H9 (cell line): ENCODE data around the gene CARD11. TPM values are rescaled to one million over a fixed set of nuclear protein-coding genes. Genes with fewer than 3 reads are reported as not detected.

Experiments used
- DNase-seq: peaks from one replicate; pipeline ENCODE4 v3.0.0-alpha.2; 2017
- H2AFZ ChIP-seq: one replicate; pipeline ENCODE4 v1.6.1; 2013; ENCODE audit warnings: mild to moderate bottlenecking, low read length, control low read depth, moderate library complexity
- H2AK5ac ChIP-seq: 2 replicates; pipeline ENCODE4 v1.6.1; 2013; ENCODE audit warnings: low read length, control low read depth, mixed read lengths; ENCODE audit not compliant: insufficient read length
- H2BK120ac ChIP-seq: one replicate; pipeline ENCODE4 v1.6.1; 2013; ENCODE audit warnings: low read depth, mild to moderate bottlenecking, low read length, control low read depth, inconsistent platforms; ENCODE audit not compliant: poor library complexity, severe bottlenecking
- H2BK12ac ChIP-seq: 2 replicates; pipeline ENCODE4 v1.6.1; 2013; ENCODE audit warnings: low read length, control low read depth, mixed read lengths, low read depth; ENCODE audit not compliant: insufficient read length
- H2BK15ac ChIP-seq: 2 replicates; pipeline ENCODE4 v1.6.1; 2013; ENCODE audit warnings: low read depth, low read length, control low read depth
- H2BK20ac ChIP-seq: one replicate; pipeline ENCODE4 v1.6.1; 2013; ENCODE audit warnings: low read depth, mild to moderate bottlenecking, low read length, control low read depth, inconsistent platforms; ENCODE audit not compliant: poor library complexity, severe bottlenecking
- H2BK5ac ChIP-seq: 2 replicates; pipeline ENCODE4 v1.6.1; 2013; ENCODE audit warnings: low read length, control low read depth, mixed read lengths; ENCODE audit not compliant: insufficient read length
- H3K14ac ChIP-seq: 2 replicates; pipeline ENCODE4 v1.6.1; 2013; ENCODE audit warnings: low read length, control low read depth; ENCODE audit not compliant: insufficient read depth
- H3K18ac ChIP-seq: 2 replicates; pipeline ENCODE4 v1.6.1; 2013; ENCODE audit warnings: low read depth, mild to moderate bottlenecking, mixed read lengths, low read length, control low read depth; ENCODE audit not compliant: insufficient read length
- H3K23ac ChIP-seq: 2 replicates; pipeline ENCODE4 v1.6.1; 2013; ENCODE audit warnings: low read length, control low read depth, mixed read lengths, low read depth; ENCODE audit not compliant: insufficient read length
- H3K23me2 ChIP-seq: 2 replicates; pipeline ENCODE4 v1.6.1; 2013; ENCODE audit warnings: low read depth, mild to moderate bottlenecking, mixed read lengths, low read length, control low read depth; ENCODE audit not compliant: insufficient read length, poor library complexity, severe bottlenecking
- H3K27ac ChIP-seq: 2 replicates; pipeline ENCODE4 v1.5.1; 2013; ENCODE audit warnings: low read length, control low read depth, mixed read lengths, low read depth; ENCODE audit not compliant: insufficient read length
- H3K27me3 ChIP-seq: 2 replicates; pipeline ENCODE4 v1.6.1; 2013; ENCODE audit warnings: low read length, control low read depth, inconsistent platforms; ENCODE audit not compliant: insufficient read depth
- H3K4ac ChIP-seq: 2 replicates; pipeline ENCODE4 v1.6.1; 2013; ENCODE audit warnings: low read depth, mild to moderate bottlenecking, control low read depth, inconsistent platforms, low read length, moderate library complexity
- H3K4me1 ChIP-seq: 2 replicates; pipeline ENCODE4 v1.6.1; 2013; ENCODE audit warnings: low read length, control low read depth, inconsistent platforms; ENCODE audit not compliant: insufficient read depth
- H3K4me2 ChIP-seq: 2 replicates; pipeline ENCODE4 v1.6.1; 2013; ENCODE audit warnings: low read length, control low read depth, mixed read lengths; ENCODE audit not compliant: insufficient read length, insufficient read depth
- H3K56ac ChIP-seq: 2 replicates; pipeline ENCODE4 v1.6.1; 2013; ENCODE audit warnings: low read depth, mild to moderate bottlenecking, mixed read lengths, low read length, control low read depth; ENCODE audit not compliant: insufficient read length
- H3K79me1 ChIP-seq: 2 replicates; pipeline ENCODE4 v1.6.1; 2013; ENCODE audit warnings: low read depth, mild to moderate bottlenecking, moderate library complexity, low read length, control low read depth, inconsistent platforms; ENCODE audit not compliant: insufficient read depth, poor library complexity, severe bottlenecking
- H3K79me2 ChIP-seq: 2 replicates; pipeline ENCODE4 v1.6.1; 2013; ENCODE audit warnings: low read length, control low read depth, inconsistent platforms; ENCODE audit not compliant: insufficient read depth
- H3K9ac ChIP-seq: 2 replicates; pipeline ENCODE4 v1.6.1; 2013; ENCODE audit warnings: low read length, control low read depth, mixed read lengths; ENCODE audit not compliant: insufficient read length; ENCODE audit errors: extremely low read depth
- H3K9me3 ChIP-seq: one replicate; pipeline ENCODE4 v1.6.1; 2013; ENCODE audit warnings: low read depth, low read length, inconsistent platforms; ENCODE audit not compliant: control insufficient read depth
- H3T11ph ChIP-seq: one replicate; pipeline ENCODE4 v1.6.1; 2013; ENCODE audit warnings: mild to moderate bottlenecking, low read length, control low read depth, inconsistent platforms
- H4K20me1 ChIP-seq: one replicate; pipeline ENCODE4 v1.6.1; 2013; ENCODE audit not compliant: control insufficient read depth, insufficient read length, insufficient read depth
- H4K5ac ChIP-seq: 2 replicates; pipeline ENCODE4 v1.6.1; 2013; ENCODE audit warnings: low read depth, mild to moderate bottlenecking, mixed read lengths, low read length, control low read depth; ENCODE audit not compliant: insufficient read length
- H4K8ac ChIP-seq: replicated peaks from 2 replicates; pipeline ENCODE4 v1.6.1; 2013; ENCODE audit warnings: low read length, control low read depth, mixed read lengths, low read depth; ENCODE audit not compliant: insufficient read length
- H4K91ac ChIP-seq: 2 replicates; pipeline ENCODE4 v1.6.1; 2013; ENCODE audit warnings: low read depth, mild to moderate bottlenecking, moderate library complexity, mixed read lengths, low read length, control low read depth; ENCODE audit not compliant: insufficient read length
- H3K27ac Mint-ChIP-seq, 3 experiments: 2 replicates in 2 of 3; 3 replicates in 1 of 3; pipeline ENCODE4 v1.8.0; 2020 to 2021; ENCODE audit warnings: mixed read lengths in 3 of 3, mild to moderate bottlenecking in 1 of 3, moderate library complexity in 1 of 3
- H3K27me3 Mint-ChIP-seq: 2 replicates; pipeline ENCODE4 v1.8.0; 2021; ENCODE audit warnings: low read depth, mild to moderate bottlenecking, moderate library complexity, mixed read lengths
- H3K36me3 Mint-ChIP-seq, 3 experiments: 2 replicates in 2 of 3; 3 replicates in 1 of 3; pipeline ENCODE4 v1.8.0; 2020 to 2021; ENCODE audit warnings: low read depth in 3 of 3, mixed read lengths in 3 of 3; ENCODE audit not compliant: insufficient read depth in 1 of 3
- H3K4me1 Mint-ChIP-seq, 2 experiments: 2 replicates each; pipeline ENCODE4 v1.8.0; 2020; ENCODE audit warnings: mixed read lengths in 2 of 2
- H3K4me3 Mint-ChIP-seq, 2 experiments: 2 replicates in 1 of 2; 3 replicates in 1 of 2; pipeline ENCODE4 v1.8.0; 2020 to 2021; ENCODE audit warnings: mild to moderate bottlenecking in 2 of 2, mixed read lengths in 2 of 2, moderate library complexity in 1 of 2
- H3K9me3 Mint-ChIP-seq, 2 experiments: 2 replicates in 1 of 2; 3 replicates in 1 of 2; pipeline ENCODE4 v1.8.0; 2020; ENCODE audit warnings: mild to moderate bottlenecking in 2 of 2, mixed read lengths in 2 of 2, moderate library complexity in 1 of 2
- WGBS: extraction: QIAGEN DNeasy Blood & Tissue Kit; methylation state at CpG from one replicate; pipeline ENCODE4 v1.1.7; 2013; ENCODE audit warnings: missing lambda C conversion rate, low lambda C conversion rate, mixed read lengths; ENCODE audit not compliant: insufficient read length; ENCODE audit errors: extremely low coverage; 5-methylcytosine and 5-hydroxymethylcytosine counted together
- total RNA-seq: library from RNA; stranded (reverse); gene quantifications from 2 replicates; pipeline ENCODE4 v1.2.1, GENCODE V29; 2021
- TF ChIP-seq, protein P1 (sequence below): fragments of 200-600 bp; sonication (generic); conservative IDR thresholded peaks from 3 replicates; pipeline ENCODE4 v1.8.0; 2021; ENCODE audit warnings: antibody characterized with exemption, mild to moderate bottlenecking

The CARD11 gene
- total RNA-seq, 1 experiment from 2014 or later = 20.0 TPM

DNA sequence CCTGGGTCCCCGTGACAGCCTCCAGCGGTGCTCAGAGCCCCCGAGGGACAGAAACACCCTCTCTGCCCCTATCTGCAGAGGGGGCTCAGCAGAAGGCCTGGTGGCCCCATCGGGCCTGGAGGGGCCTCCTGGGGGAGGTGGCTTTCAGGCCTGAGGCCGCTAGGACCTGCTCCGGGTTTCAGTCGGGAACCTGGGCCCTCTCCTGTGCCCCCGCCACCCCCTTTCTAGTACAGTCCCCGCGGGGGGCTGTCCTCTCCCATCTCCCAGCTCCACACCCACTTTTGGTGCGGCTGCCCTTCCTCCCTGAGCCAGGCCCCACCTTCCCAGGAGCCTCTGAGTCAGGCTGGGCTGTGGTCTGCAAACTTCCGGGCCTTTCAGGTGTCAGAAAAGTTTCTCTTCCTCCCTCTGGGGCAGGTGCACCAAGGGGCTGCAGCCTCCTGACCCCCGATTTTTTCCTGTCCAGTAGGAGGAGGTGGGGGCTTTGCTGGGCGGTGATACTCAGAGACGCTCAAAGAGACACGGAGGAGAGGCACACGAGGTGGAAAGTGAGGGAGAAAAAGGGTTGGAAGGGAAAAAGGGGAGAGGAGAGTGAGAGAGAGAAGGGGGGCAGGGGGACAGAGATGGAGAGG lies 692 bp downstream of the CARD11 start:
- Histone ChIP-seq H3K79me1 (no peaks in the 10 kb centered on the region), H3K27me3 (no peaks in the 10 kb centered on the region), H4K8ac (no peak overlapping the region), H2BK15ac (no peak overlapping the region), H4K5ac (no peak overlapping the region), H4K91ac (no peak overlapping the region), H2AK5ac (no peak overlapping the region), H2BK12ac (no peak overlapping the region), H3K27ac (no peak overlapping the region), H3K14ac (peak overlapping the region; percentile 59; the same call in 1 of the 2 replicates), H2BK120ac (no peak overlapping the region), H3K9ac (no peak overlapping the region), H2BK5ac (no peak overlapping the region), H3K4me2 (peak overlapping the region; percentile 89), H3T11ph (no peak overlapping the region), H3K18ac (peak overlapping the region; percentile 25), H3K56ac (no peak overlapping the region), H3K9me3 (no peaks in the 10 kb centered on the region), H4K20me1 (no peaks in the 10 kb centered on the region), H3K79me2 (peaks cover 3% of the 10 kb centered on the region; the same call in 1 of the 2 replicates), H2BK20ac (no peak overlapping the region), H3K4me1 (no peaks in the 10 kb centered on the region; the same call in 1 of the 2 replicates), H3K4ac (no peak overlapping the region), H2AFZ (peak overlapping the region; percentile 87), H3K23me2 (peaks cover 8% of the 10 kb centered on the region), H3K23ac (no peak overlapping the region)
- H3K27ac Mint-ChIP-seq = no peak overlapping the region
- TF ChIP-seq, protein P1, sequence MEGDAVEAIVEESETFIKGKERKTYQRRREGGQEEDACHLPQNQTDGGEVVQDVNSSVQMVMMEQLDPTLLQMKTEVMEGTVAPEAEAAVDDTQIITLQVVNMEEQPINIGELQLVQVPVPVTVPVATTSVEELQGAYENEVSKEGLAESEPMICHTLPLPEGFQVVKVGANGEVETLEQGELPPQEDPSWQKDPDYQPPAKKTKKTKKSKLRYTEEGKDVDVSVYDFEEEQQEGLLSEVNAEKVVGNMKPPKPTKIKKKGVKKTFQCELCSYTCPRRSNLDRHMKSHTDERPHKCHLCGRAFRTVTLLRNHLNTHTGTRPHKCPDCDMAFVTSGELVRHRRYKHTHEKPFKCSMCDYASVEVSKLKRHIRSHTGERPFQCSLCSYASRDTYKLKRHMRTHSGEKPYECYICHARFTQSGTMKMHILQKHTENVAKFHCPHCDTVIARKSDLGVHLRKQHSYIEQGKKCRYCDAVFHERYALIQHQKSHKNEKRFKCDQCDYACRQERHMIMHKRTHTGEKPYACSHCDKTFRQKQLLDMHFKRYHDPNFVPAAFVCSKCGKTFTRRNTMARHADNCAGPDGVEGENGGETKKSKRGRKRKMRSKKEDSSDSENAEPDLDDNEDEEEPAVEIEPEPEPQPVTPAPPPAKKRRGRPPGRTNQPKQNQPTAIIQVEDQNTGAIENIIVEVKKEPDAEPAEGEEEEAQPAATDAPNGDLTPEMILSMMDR = no peak
- WGBS = no CpG with 5 or more reads among the region's 17 CpGs
- peaks cover 0 to 6% (median 0%) of the 10 kb centered on the region in 3 experiments; a peak in 2 of 7 replicates for H3K36me3 Mint-ChIP-seq
- H3K9me3 Mint-ChIP-seq = no peaks in the 10 kb centered on the region
- DNase-seq = peak; percentile 45
- no peaks in the 10 kb centered on the region; the same call in 1 of the 2 replicates for H3K27me3 Mint-ChIP-seq
- peaks cover 11 to 17% of the 10 kb centered on the region in 2 experiments for H3K4me1 Mint-ChIP-seq
- peak overlapping the region; percentile 72 to 85 for H3K4me3 Mint-ChIP-seq
